HCT116 (cell line): Measurements from ENCODE around the gene HSH2D. TPM values are rescaled to one million over a fixed set of nuclear protein-coding genes. Genes with fewer than 3 reads are reported as not detected.
A peak's percentile ranks its signal among the peaks of the same experiment; 100 is the strongest.

Experiments
- ATAC-seq: fragments of 200-7000 bp; cut with Tn5 transposase; 2 replicates; pipeline ENCODE4 v1.9.1; 2020; ENCODE audit warnings: mild to moderate bottlenecking, moderate library complexity
- BruUV-seq: library from RNA; stranded (reverse); fragments of 400-500 nt; replicated peaks from 2 replicates; lab custom pipeline; 2021; lab: Mats Ljungman, UMichigan
- CTCF ChIA-PET: fragments of 300-600 bp; sonication (Branson Sonifier 250); formaldehyde crosslinking; loops from one replicate; lab custom pipeline; 2021; ENCODE audit warnings: antibody characterized with exemption; lab: Charles Lee
- POLR2A ChIA-PET: fragments of 300-600, 350-600 bp; sonication (Branson Sonifier 250); formaldehyde crosslinking; loops from one replicate; lab custom pipeline; 2021; ENCODE audit warnings: antibody characterized with exemption; lab: Charles Lee
- RAD21 ChIA-PET, 2 experiments: fragments of 300-600 bp; sonication (Branson Sonifier 250); formaldehyde crosslinking; loops; one replicate each; lab custom pipeline; 2023; ENCODE audit warnings: low total read pairs in 2 of 2; ENCODE audit not compliant: uncharacterized antibody in 2 of 2, unreplicated experiment in 2 of 2, low non-redundant PET in 1 of 2; lab: Charles Lee
- DNase-seq: peaks from one replicate; pipeline ENCODE4 v3.0.0-alpha.2; 2010; ENCODE audit warnings: low read depth, low spot score
- H2AFZ ChIP-seq: fragments of 200-600 bp; shearing (Covaris generic), sonication (generic); 2 replicates; pipeline ENCODE4 v1.6.1; 2017; ENCODE audit warnings: low read depth, mixed run types, mixed read lengths, antibody characterized with exemption, low read length; ENCODE audit not compliant: poor library complexity, severe bottlenecking
- H3K27ac ChIP-seq: 2 replicates; pipeline ENCODE4 v1.5.1; 2012; ENCODE audit warnings: low read depth, low read length
- H3K27me3 ChIP-seq: fragments of 200-600 bp; sonication (generic); 2 replicates; pipeline ENCODE4 v1.6.1; 2016; ENCODE audit warnings: mixed run types, low read length, mixed read lengths; ENCODE audit not compliant: insufficient read depth
- H3K36me3 ChIP-seq, 2 experiments: fragments of 200-500 bp in 1 of 2; fragments of 200-600 bp in 1 of 2; sonication (Bioruptor generic) in 1 of 2; sonication (generic) in 1 of 2; 2 replicates each; pipeline versions ENCODE4 v1.5.1 to v1.6.1; 2014 to 2016; ENCODE audit warnings: low read length in 2 of 2, inconsistent platforms in 1 of 2, mixed read lengths in 1 of 2, mixed run types in 1 of 2; ENCODE audit not compliant: insufficient read depth in 2 of 2, control insufficient read depth in 1 of 2
- H3K4me1 ChIP-seq, 2 experiments: fragments of 200-600 bp in 1 of 2; sonication (generic) in 1 of 2; 2 replicates each; pipeline versions ENCODE4 v1.5.1 to v1.6.1; 2012 to 2017; ENCODE audit warnings: low read length in 2 of 2, inconsistent platforms in 1 of 2, mild to moderate bottlenecking in 1 of 2, mixed read lengths in 1 of 2, mixed run types in 1 of 2, moderate library complexity in 1 of 2; ENCODE audit not compliant: insufficient read depth in 2 of 2, control insufficient read depth in 1 of 2
- H3K4me2 ChIP-seq: fragments of 200-600 bp; sonication (generic); 2 replicates; pipeline ENCODE4 v1.6.1; 2017; ENCODE audit warnings: mixed run types, low read length, mixed read lengths
- H3K4me3 ChIP-seq, 2 experiments: fragments of 200-600 bp in 1 of 2; sonication (generic) in 1 of 2; replicated peaks in 1 of 2; 2 replicates each; pipeline ENCODE4 v1.5.1; 2011 to 2016; ENCODE audit warnings: low read length in 2 of 2, control low read depth in 1 of 2, low read depth in 1 of 2, mild to moderate bottlenecking in 1 of 2, mixed read lengths in 1 of 2, mixed run types in 1 of 2
- H3K79me2 ChIP-seq: fragments of 200-600 bp; sonication (generic); 2 replicates; pipeline ENCODE4 v1.6.1; 2017; ENCODE audit warnings: mild to moderate bottlenecking, mixed run types, low read length, moderate library complexity, mixed read lengths; ENCODE audit not compliant: insufficient read depth
- H3K9ac ChIP-seq: fragments of 200-600 bp; sonication (generic); 2 replicates; pipeline ENCODE4 v1.6.1; 2016; ENCODE audit warnings: low read length, mixed read lengths
- H3K9me2 ChIP-seq: fragments of 200-600 bp; sonication (generic), shearing (Covaris generic); 2 replicates; pipeline ENCODE4 v1.6.1; 2017; ENCODE audit warnings: mixed run types, mild to moderate bottlenecking, moderate library complexity; ENCODE audit not compliant: insufficient read depth
- H3K9me3 ChIP-seq, 2 experiments: fragments of 200-500 bp in 1 of 2; fragments of 200-600 bp in 1 of 2; sonication (Bioruptor generic) in 1 of 2; sonication (generic) in 1 of 2; 2 replicates each; pipeline ENCODE4 v1.6.1; 2014 to 2017; ENCODE audit warnings: low read length in 2 of 2, mixed read lengths in 2 of 2, inconsistent platforms in 1 of 2, low read depth in 1 of 2, mild to moderate bottlenecking in 1 of 2, mixed run types in 1 of 2, moderate library complexity in 1 of 2; ENCODE audit not compliant: control insufficient read depth in 1 of 2, insufficient read depth in 1 of 2
- H4K20me1 ChIP-seq: fragments of 200-600 bp; sonication (generic), shearing (Covaris generic); 2 replicates; pipeline ENCODE4 v1.6.1; 2017; ENCODE audit warnings: mixed run types, mild to moderate bottlenecking, moderate library complexity; ENCODE audit not compliant: insufficient read depth
- CBX3 ChIP-seq: IDR thresholded peaks from 2 replicates; pipeline ENCODE4 v1.6.1; 2012; ENCODE audit warnings: low read depth
- CEBPB ChIP-seq: IDR thresholded peaks from 2 replicates; pipeline ENCODE4 v1.6.1; 2012; ENCODE audit warnings: low read depth
- CTCF ChIP-seq, 3 experiments: fragments of 200-600 bp in 1 of 3; sonication (generic) in 1 of 3; IDR thresholded peaks in 2 of 3; conservative IDR thresholded peaks in 1 of 3; 2 replicates each; pipeline ENCODE4 v1.5.1; 2012 to 2017; ENCODE audit warnings: low read depth in 2 of 3, low read length in 2 of 3, antibody characterized with exemption in 1 of 3, borderline replicate concordance in 1 of 3, control low read depth in 1 of 3, mild to moderate bottlenecking in 1 of 3, mixed read lengths in 1 of 3, mixed run types in 1 of 3, moderate library complexity in 1 of 3; ENCODE audit not compliant: insufficient read depth in 1 of 3
- ELF1 ChIP-seq: IDR thresholded peaks from 2 replicates; pipeline ENCODE4 v1.6.1; 2012; ENCODE audit warnings: low read depth, borderline replicate concordance
- EZH2 ChIP-seq: fragments of 200-600 bp; sonication (generic); IDR thresholded peaks from 2 replicates; pipeline ENCODE4 v1.6.1; 2017; ENCODE audit warnings: antibody characterized with exemption, mixed run types
- EZH2phosphoT487 ChIP-seq: fragments of 200-600 bp; IDR thresholded peaks from 2 replicates; pipeline ENCODE4 v1.6.1; 2018; ENCODE audit warnings: antibody characterized with exemption, borderline replicate concordance
- FOSL1 ChIP-seq: IDR thresholded peaks from 2 replicates; pipeline ENCODE4 v1.6.1; 2012; ENCODE audit warnings: low read depth
- JUND ChIP-seq: IDR thresholded peaks from 2 replicates; pipeline ENCODE4 v1.6.1; 2012
- MAX ChIP-seq: IDR thresholded peaks from 2 replicates; pipeline ENCODE4 v1.6.1; 2012
- POLR2AphosphoS5 ChIP-seq: IDR thresholded peaks from 2 replicates; pipeline ENCODE4 v1.6.1; 2011; ENCODE audit warnings: mild to moderate bottlenecking, low read depth, low read length, moderate library complexity
- RAD21 ChIP-seq: IDR thresholded peaks from 2 replicates; pipeline ENCODE4 v1.6.1; 2012; ENCODE audit warnings: low read depth, mild to moderate bottlenecking
- SIN3A ChIP-seq: IDR thresholded peaks from 2 replicates; pipeline ENCODE4 v1.6.1; 2012; ENCODE audit warnings: low read depth
- SP1 ChIP-seq: IDR thresholded peaks from 2 replicates; pipeline ENCODE4 v1.6.1; 2012; ENCODE audit warnings: low read depth
- SRF ChIP-seq: IDR thresholded peaks from 2 replicates; pipeline ENCODE4 v1.6.1; 2012; ENCODE audit warnings: low read depth
- TCF7L2 ChIP-seq: IDR thresholded peaks from 2 replicates; pipeline ENCODE4 v1.7.0; 2011; ENCODE audit warnings: borderline replicate concordance, inconsistent platforms; ENCODE audit not compliant: insufficient read depth, insufficient read length; ENCODE audit errors: extremely low read depth
- ZBTB33 ChIP-seq: IDR thresholded peaks from 2 replicates; pipeline ENCODE4 v1.6.1; 2011; ENCODE audit warnings: mild to moderate bottlenecking, low read length, moderate library complexity; ENCODE audit not compliant: insufficient replicate concordance; ENCODE audit errors: extremely low read depth
- ZFX ChIP-seq: fragments of 450-650 bp; IDR thresholded peaks from 2 replicates; pipeline ENCODE4 v1.6.1; 2017
- intact Hi-C: fragments of 100-400 bp; cut with micrococcal nuclease; formaldehyde crosslinking; loops from 2 replicates; pipeline ENCODE4 v1.10.0; 2022
- total RNA-seq: library from RNA; stranded (reverse); gene quantifications from one replicate; pipeline ENCODE4 v1.2.1, GENCODE V29; 2021; ENCODE audit not compliant: unreplicated experiment

Gene HSH2D
- total RNA-seq, 1 experiment from 2014 or later: 21.4 TPM

- Histone ChIP-seq H3K79me2 (peaks cover 60% of the 10 kb centered on the region), H2AFZ (no peak overlapping the region), H3K4me1 (peaks cover 14 to 37% of the 10 kb centered on the region in 2 experiments), H3K36me3 (peaks cover 0 to 9% of the 10 kb centered on the region in 2 experiments; a peak in 3 of 4 replicates), H3K4me3 (peak overlapping the region; percentile 74 to 97), H3K9me3 (no peaks in the 10 kb centered on the region), H3K9ac (peak overlapping the region; percentile 99)
- ATAC-seq: no peak
- no TSS peak for BruUV-seq
- intact Hi-C loops: no loop called here
- ChIA-PET CTCF (no interaction called here), RAD21 (interaction anchor here in 1 of 2 experiments (0.9 kb wide), 1 partner anchor 71 kb away, joined by 3 read pairs; no protein-coding TSS in a partner anchor), POLR2A (no interaction called here)
- TF ChIP-seq TCF7L2 (no peak), ZFX (no peak), CBX3 (no peak), SP1 (no peak), EZH2phosphoT487 (no peak), EZH2 (no peak), JUND (no peak), ELF1 (no peak)
- TF ChIP-seq, all 23 proteins: peak for 0
- Histone ChIP-seq H3K4me2 (peak overlapping the region; percentile 99), H3K27ac (0 out of 2 replicates have a peak overlapping the region, but pooled peaks have one; percentile 88), H3K9me2 (no peaks in the 10 kb centered on the region), H3K27me3 (no peaks in the 10 kb centered on the region), H4K20me1 (no peaks in the 10 kb centered on the region)
- no peak for DNase-seq
Observed at GRCh38 chr19:16112778-16113177, 30.7 kb upstream of the HSH2D start.

- no peak overlapping the region for H3K9ac ChIP-seq
- no peak overlapping the region for H3K4me3 ChIP-seq
- H3K27me3 ChIP-seq: no peaks in the 10 kb centered on the region
- intact Hi-C loops: no loop called here
- H3K79me2 ChIP-seq: peaks cover 66% of the 10 kb centered on the region
- H2AFZ ChIP-seq: no peak overlapping the region
- H4K20me1 ChIP-seq: no peaks in the 10 kb centered on the region
- H3K36me3 ChIP-seq: peaks cover 6 to 18% of the 10 kb centered on the region in 2 experiments
- peaks cover 14 to 37% of the 10 kb centered on the region in 2 experiments for H3K4me1 ChIP-seq
- H3K9me3 ChIP-seq: no peaks in the 10 kb centered on the region
- no TSS peak for BruUV-seq
- ATAC-seq (no peak), DNase-seq (no peak)
- ChIA-PET RAD21 (interaction anchor here in 1 of 2 experiments (0.9 kb wide), 1 partner anchor 72 kb away, joined by 3 read pairs; no protein-coding TSS in a partner anchor), CTCF (no interaction called here), POLR2A (interaction anchor here (0.8 kb wide), 1 partner anchor 49 kb away, joined by 3 read pairs; no protein-coding TSS in a partner anchor)
- peak overlapping the region; percentile 25; the same call in 1 of the 2 replicates for H3K4me2 ChIP-seq
- H3K9me2 ChIP-seq: no peaks in the 10 kb centered on the region
- H3K27ac ChIP-seq: no peak overlapping the region
- TF ChIP-seq RAD21 (no peak), ZBTB33 (no peak), SIN3A (no peak), SP1 (no peak), FOSL1 (no peak), CEBPB (no peak), MAX (no peak), CTCF (IDR thresholded peaks at IDR 0.05 in 2 of 3, conservative IDR thresholded peaks at IDR 0.05 in 1 of 3; ENCODE audit: borderline replicate concordance in 1 of 3, insufficient read depth in 1 of 3, low read depth in 2 of 3, low read length in 2 of 3) (no peak), POLR2AphosphoS5 (no peak), ELF1 (no peak), EZH2phosphoT487 (no peak), JUND (no peak), EZH2 (no peak), SRF (no peak), TCF7L2 (no peak)
Observed at GRCh38 chr19:16113727-16114126, 29.8 kb upstream of the HSH2D start.
